H9 (cell line): ENCODE data around the gene DUOXA1. TPM values are rescaled to one million over a fixed set of nuclear protein-coding genes. Genes with fewer than 3 reads are reported as not detected.

Experiments
- DNase-seq: peaks from one replicate; pipeline ENCODE4 v3.0.0-alpha.2; 2017
- H2AFZ ChIP-seq: one replicate; pipeline ENCODE4 v1.6.1; 2013; ENCODE audit warnings: mild to moderate bottlenecking, low read length, control low read depth, moderate library complexity
- H2AK5ac ChIP-seq: 2 replicates; pipeline ENCODE4 v1.6.1; 2013; ENCODE audit warnings: low read length, control low read depth, mixed read lengths; ENCODE audit not compliant: insufficient read length
- H2BK120ac ChIP-seq: one replicate; pipeline ENCODE4 v1.6.1; 2013; ENCODE audit warnings: low read depth, mild to moderate bottlenecking, low read length, control low read depth, inconsistent platforms; ENCODE audit not compliant: poor library complexity, severe bottlenecking
- H2BK12ac ChIP-seq: 2 replicates; pipeline ENCODE4 v1.6.1; 2013; ENCODE audit warnings: low read length, control low read depth, mixed read lengths, low read depth; ENCODE audit not compliant: insufficient read length
- H2BK15ac ChIP-seq: 2 replicates; pipeline ENCODE4 v1.6.1; 2013; ENCODE audit warnings: low read depth, low read length, control low read depth
- H2BK20ac ChIP-seq: one replicate; pipeline ENCODE4 v1.6.1; 2013; ENCODE audit warnings: low read depth, mild to moderate bottlenecking, low read length, control low read depth, inconsistent platforms; ENCODE audit not compliant: poor library complexity, severe bottlenecking
- H2BK5ac ChIP-seq: 2 replicates; pipeline ENCODE4 v1.6.1; 2013; ENCODE audit warnings: low read length, control low read depth, mixed read lengths; ENCODE audit not compliant: insufficient read length
- H3K14ac ChIP-seq: 2 replicates; pipeline ENCODE4 v1.6.1; 2013; ENCODE audit warnings: low read length, control low read depth; ENCODE audit not compliant: insufficient read depth
- H3K18ac ChIP-seq: 2 replicates; pipeline ENCODE4 v1.6.1; 2013; ENCODE audit warnings: low read depth, mild to moderate bottlenecking, mixed read lengths, low read length, control low read depth; ENCODE audit not compliant: insufficient read length
- H3K23ac ChIP-seq: 2 replicates; pipeline ENCODE4 v1.6.1; 2013; ENCODE audit warnings: low read length, control low read depth, mixed read lengths, low read depth; ENCODE audit not compliant: insufficient read length
- H3K23me2 ChIP-seq: 2 replicates; pipeline ENCODE4 v1.6.1; 2013; ENCODE audit warnings: low read depth, mild to moderate bottlenecking, mixed read lengths, low read length, control low read depth; ENCODE audit not compliant: insufficient read length, poor library complexity, severe bottlenecking
- H3K27ac ChIP-seq: 2 replicates; pipeline ENCODE4 v1.5.1; 2013; ENCODE audit warnings: low read length, control low read depth, mixed read lengths, low read depth; ENCODE audit not compliant: insufficient read length
- H3K27me3 ChIP-seq: 2 replicates; pipeline ENCODE4 v1.6.1; 2013; ENCODE audit warnings: low read length, control low read depth, inconsistent platforms; ENCODE audit not compliant: insufficient read depth
- H3K4ac ChIP-seq: 2 replicates; pipeline ENCODE4 v1.6.1; 2013; ENCODE audit warnings: low read depth, mild to moderate bottlenecking, control low read depth, inconsistent platforms, low read length, moderate library complexity
- H3K4me1 ChIP-seq: 2 replicates; pipeline ENCODE4 v1.6.1; 2013; ENCODE audit warnings: low read length, control low read depth, inconsistent platforms; ENCODE audit not compliant: insufficient read depth
- H3K4me2 ChIP-seq: 2 replicates; pipeline ENCODE4 v1.6.1; 2013; ENCODE audit warnings: low read length, control low read depth, mixed read lengths; ENCODE audit not compliant: insufficient read length, insufficient read depth
- H3K56ac ChIP-seq: 2 replicates; pipeline ENCODE4 v1.6.1; 2013; ENCODE audit warnings: low read depth, mild to moderate bottlenecking, mixed read lengths, low read length, control low read depth; ENCODE audit not compliant: insufficient read length
- H3K79me1 ChIP-seq: 2 replicates; pipeline ENCODE4 v1.6.1; 2013; ENCODE audit warnings: low read depth, mild to moderate bottlenecking, moderate library complexity, low read length, control low read depth, inconsistent platforms; ENCODE audit not compliant: insufficient read depth, poor library complexity, severe bottlenecking
- H3K79me2 ChIP-seq: 2 replicates; pipeline ENCODE4 v1.6.1; 2013; ENCODE audit warnings: low read length, control low read depth, inconsistent platforms; ENCODE audit not compliant: insufficient read depth
- H3K9ac ChIP-seq: 2 replicates; pipeline ENCODE4 v1.6.1; 2013; ENCODE audit warnings: low read length, control low read depth, mixed read lengths; ENCODE audit not compliant: insufficient read length; ENCODE audit errors: extremely low read depth
- H3K9me3 ChIP-seq: one replicate; pipeline ENCODE4 v1.6.1; 2013; ENCODE audit warnings: low read depth, low read length, inconsistent platforms; ENCODE audit not compliant: control insufficient read depth
- H3T11ph ChIP-seq: one replicate; pipeline ENCODE4 v1.6.1; 2013; ENCODE audit warnings: mild to moderate bottlenecking, low read length, control low read depth, inconsistent platforms
- H4K20me1 ChIP-seq: one replicate; pipeline ENCODE4 v1.6.1; 2013; ENCODE audit not compliant: control insufficient read depth, insufficient read length, insufficient read depth
- H4K5ac ChIP-seq: 2 replicates; pipeline ENCODE4 v1.6.1; 2013; ENCODE audit warnings: low read depth, mild to moderate bottlenecking, mixed read lengths, low read length, control low read depth; ENCODE audit not compliant: insufficient read length
- H4K8ac ChIP-seq: replicated peaks from 2 replicates; pipeline ENCODE4 v1.6.1; 2013; ENCODE audit warnings: low read length, control low read depth, mixed read lengths, low read depth; ENCODE audit not compliant: insufficient read length
- H4K91ac ChIP-seq: 2 replicates; pipeline ENCODE4 v1.6.1; 2013; ENCODE audit warnings: low read depth, mild to moderate bottlenecking, moderate library complexity, mixed read lengths, low read length, control low read depth; ENCODE audit not compliant: insufficient read length
- H3K27ac Mint-ChIP-seq, 3 experiments: 2 replicates in 2 of 3; 3 replicates in 1 of 3; pipeline ENCODE4 v1.8.0; 2020 to 2021; ENCODE audit warnings: mixed read lengths in 3 of 3, mild to moderate bottlenecking in 1 of 3, moderate library complexity in 1 of 3
- H3K27me3 Mint-ChIP-seq: 2 replicates; pipeline ENCODE4 v1.8.0; 2021; ENCODE audit warnings: low read depth, mild to moderate bottlenecking, moderate library complexity, mixed read lengths
- H3K36me3 Mint-ChIP-seq, 3 experiments: 2 replicates in 2 of 3; 3 replicates in 1 of 3; pipeline ENCODE4 v1.8.0; 2020 to 2021; ENCODE audit warnings: low read depth in 3 of 3, mixed read lengths in 3 of 3; ENCODE audit not compliant: insufficient read depth in 1 of 3
- H3K4me1 Mint-ChIP-seq, 2 experiments: 2 replicates each; pipeline ENCODE4 v1.8.0; 2020; ENCODE audit warnings: mixed read lengths in 2 of 2
- H3K4me3 Mint-ChIP-seq, 2 experiments: 2 replicates in 1 of 2; 3 replicates in 1 of 2; pipeline ENCODE4 v1.8.0; 2020 to 2021; ENCODE audit warnings: mild to moderate bottlenecking in 2 of 2, mixed read lengths in 2 of 2, moderate library complexity in 1 of 2
- H3K9me3 Mint-ChIP-seq, 2 experiments: 2 replicates in 1 of 2; 3 replicates in 1 of 2; pipeline ENCODE4 v1.8.0; 2020; ENCODE audit warnings: mild to moderate bottlenecking in 2 of 2, mixed read lengths in 2 of 2, moderate library complexity in 1 of 2
- CTCF ChIP-seq: fragments of 200-600 bp; sonication (generic); conservative IDR thresholded peaks from 3 replicates; pipeline ENCODE4 v1.8.0; 2021; ENCODE audit warnings: antibody characterized with exemption, mild to moderate bottlenecking
- WGBS: extraction: QIAGEN DNeasy Blood & Tissue Kit; methylation state at CpG from one replicate; pipeline ENCODE4 v1.1.7; 2013; ENCODE audit warnings: missing lambda C conversion rate, low lambda C conversion rate, mixed read lengths; ENCODE audit not compliant: insufficient read length; ENCODE audit errors: extremely low coverage; 5-methylcytosine and 5-hydroxymethylcytosine counted together
- total RNA-seq: library from RNA; stranded (reverse); gene quantifications from 2 replicates; pipeline ENCODE4 v1.2.1, GENCODE V29; 2021

DUOXA1 gene
- total RNA-seq, 1 experiment from 2014 or later = 1.2 TPM

DNA sequence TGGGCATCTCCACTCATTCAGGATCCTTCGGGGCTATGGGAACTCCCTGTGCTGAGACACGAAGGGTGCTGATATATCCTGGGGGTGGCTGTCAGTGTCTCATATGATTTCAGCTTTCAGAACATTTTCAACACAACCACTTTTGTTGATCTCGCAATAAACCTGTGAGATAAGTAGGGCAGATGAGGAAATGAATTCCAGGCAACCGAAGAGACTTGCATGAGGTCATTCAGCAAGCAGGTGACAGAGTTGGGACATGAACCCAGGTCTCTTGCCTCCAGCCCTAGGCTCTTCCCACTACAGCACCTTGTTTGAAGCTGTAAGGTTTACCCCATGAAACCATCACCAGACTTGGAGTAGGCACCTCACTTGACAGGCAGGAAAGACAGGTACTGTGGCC, 16.7 kb upstream of the DUOXA1 start:
- H2BK15ac ChIP-seq = no peak overlapping the region
- DNase-seq = no peak
- Mint-ChIP-seq H3K4me1 (peaks cover 5 to 7% of the 10 kb centered on the region in 2 experiments; a peak in 3 of 4 replicates), H3K36me3 (no peaks in the 10 kb centered on the region), H3K9me3 (no peaks in the 10 kb centered on the region; a peak in 1 of 5 replicates), H3K27ac (no peak overlapping the region), H3K27me3 (peaks cover 30% of the 10 kb centered on the region), H3K4me3 (no peak overlapping the region)
- no peak overlapping the region for H2BK120ac ChIP-seq
- H4K91ac ChIP-seq = no peak overlapping the region
- no peaks in the 10 kb centered on the region for H4K20me1 ChIP-seq
- H4K5ac ChIP-seq = no peak overlapping the region
- no peak overlapping the region for H3K4me2 ChIP-seq
- H3K18ac ChIP-seq = no peak overlapping the region
- no peak overlapping the region for H4K8ac ChIP-seq
- no peak overlapping the region for H2BK20ac ChIP-seq
- H2AFZ ChIP-seq = no peak overlapping the region
- H3T11ph ChIP-seq = no peak overlapping the region
- no peak overlapping the region for H3K27ac ChIP-seq
- H3K9me3 ChIP-seq = no peaks in the 10 kb centered on the region
- no peaks in the 10 kb centered on the region for H3K79me2 ChIP-seq
- no peaks in the 10 kb centered on the region; the same call in 1 of the 2 replicates for H3K27me3 ChIP-seq
- TF ChIP-seq CTCF = no peak
- H3K9ac ChIP-seq = no peak overlapping the region
- no peak overlapping the region for H2AK5ac ChIP-seq
- no peak overlapping the region for H3K56ac ChIP-seq
- H3K79me1 ChIP-seq = no peaks in the 10 kb centered on the region
- H3K23ac ChIP-seq = no peak overlapping the region
- H3K23me2 ChIP-seq = no peaks in the 10 kb centered on the region
- H3K4ac ChIP-seq = no peak overlapping the region
- H3K14ac ChIP-seq = no peak overlapping the region
- no CpG with 5 or more reads among the region's 4 CpGs for WGBS
- H2BK5ac ChIP-seq = no peak overlapping the region
- H3K4me1 ChIP-seq = no peaks in the 10 kb centered on the region
- H2BK12ac ChIP-seq = no peak overlapping the region
